PC-3 (cell line): ENCODE data around the gene KCNN4.

Experiments
- EZH2 ChIP-seq: fragments of 300-600 bp; sonication (generic); IDR thresholded peaks from one replicate; pipeline ENCODE4 v1.6.1; 2017; ENCODE audit warnings: antibody characterized with exemption, mild to moderate bottlenecking, low read length; ENCODE audit not compliant: unreplicated experiment
- TF ChIP-seq, protein P1 (sequence below): fragments of 300-600 bp; sonication (generic); conservative IDR thresholded peaks from 2 replicates; pipeline ENCODE4 v1.5.1; 2017; ENCODE audit warnings: antibody characterized with exemption, low read depth, mild to moderate bottlenecking, low read length

DNA sequence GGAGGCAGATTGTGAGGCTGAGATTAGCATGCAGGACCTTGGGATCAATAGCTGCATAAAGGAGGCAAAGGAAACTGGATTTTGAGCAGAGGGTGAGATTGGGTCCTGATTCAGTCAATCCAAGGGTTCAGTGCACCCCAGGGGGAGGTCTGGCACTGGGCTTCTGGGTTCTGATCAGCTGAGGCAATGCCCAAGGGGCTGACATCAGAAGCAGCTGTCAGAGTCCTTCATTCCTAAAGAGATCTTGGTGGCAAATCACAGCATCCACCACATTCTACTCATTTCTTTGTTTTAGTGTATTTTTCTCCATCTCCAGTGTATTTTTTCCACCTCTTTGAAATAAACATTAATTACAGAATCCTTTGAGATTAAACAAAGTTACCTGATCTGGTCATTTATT is 26.9 kb upstream of the KCNN4 start:
- TF ChIP-seq, protein P1, sequence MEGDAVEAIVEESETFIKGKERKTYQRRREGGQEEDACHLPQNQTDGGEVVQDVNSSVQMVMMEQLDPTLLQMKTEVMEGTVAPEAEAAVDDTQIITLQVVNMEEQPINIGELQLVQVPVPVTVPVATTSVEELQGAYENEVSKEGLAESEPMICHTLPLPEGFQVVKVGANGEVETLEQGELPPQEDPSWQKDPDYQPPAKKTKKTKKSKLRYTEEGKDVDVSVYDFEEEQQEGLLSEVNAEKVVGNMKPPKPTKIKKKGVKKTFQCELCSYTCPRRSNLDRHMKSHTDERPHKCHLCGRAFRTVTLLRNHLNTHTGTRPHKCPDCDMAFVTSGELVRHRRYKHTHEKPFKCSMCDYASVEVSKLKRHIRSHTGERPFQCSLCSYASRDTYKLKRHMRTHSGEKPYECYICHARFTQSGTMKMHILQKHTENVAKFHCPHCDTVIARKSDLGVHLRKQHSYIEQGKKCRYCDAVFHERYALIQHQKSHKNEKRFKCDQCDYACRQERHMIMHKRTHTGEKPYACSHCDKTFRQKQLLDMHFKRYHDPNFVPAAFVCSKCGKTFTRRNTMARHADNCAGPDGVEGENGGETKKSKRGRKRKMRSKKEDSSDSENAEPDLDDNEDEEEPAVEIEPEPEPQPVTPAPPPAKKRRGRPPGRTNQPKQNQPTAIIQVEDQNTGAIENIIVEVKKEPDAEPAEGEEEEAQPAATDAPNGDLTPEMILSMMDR = no peak
- TF ChIP-seq EZH2 = no peak
